HT-29 (cell line): ENCODE measurements around the gene RFX3. TPM values are rescaled to one million over a fixed set of nuclear protein-coding genes. Genes with fewer than 3 reads are reported as not detected.
A peak's percentile ranks its signal among the peaks of the same experiment; 100 is the strongest.

Source experiments
- DNase-seq: peaks from one replicate; pipeline ENCODE4 v3.0.0-alpha.2; 2015; ENCODE audit warnings: low spot score
- total RNA-seq: library from RNA; depleted of rRNA; stranded (reverse); fragments of >200 nt; shearing (Covaris generic); gene quantifications from 2 replicates; pipeline ENCODE4 v1.2.3, GENCODE V29; 2014

RFX3 gene
- total RNA-seq, 1 experiment from 2014 or later = 4.6 TPM

- no peak for DNase-seq
Measured at GRCh38 chr9:3285365-3286161, 240.2 kb downstream of the RFX3 start.

GRCh38 chr9:3282365-3282764 lies 243.4 kb downstream of the RFX3 start:
- DNase-seq = no peak

DNA sequence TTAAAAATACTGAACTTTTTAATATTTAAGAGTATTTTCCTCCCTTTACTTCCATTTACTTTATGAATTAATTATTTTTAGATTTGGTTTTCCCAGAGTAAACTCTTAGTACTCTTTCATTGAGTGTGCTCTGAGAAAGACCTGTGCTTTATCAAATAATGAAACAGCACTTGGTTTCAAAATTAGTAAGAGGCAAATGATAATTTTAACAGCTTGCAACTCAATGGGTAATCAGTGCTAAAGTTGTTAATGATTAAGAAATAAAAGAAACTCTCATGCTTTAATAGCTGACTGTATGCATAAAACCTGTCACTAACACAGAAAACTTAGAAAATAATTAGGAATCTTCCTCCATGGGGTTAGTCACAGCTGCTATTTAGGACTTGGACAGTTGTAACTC lies 244.4 kb downstream of the RFX3 start:
- DNase-seq = no peak

DNA sequence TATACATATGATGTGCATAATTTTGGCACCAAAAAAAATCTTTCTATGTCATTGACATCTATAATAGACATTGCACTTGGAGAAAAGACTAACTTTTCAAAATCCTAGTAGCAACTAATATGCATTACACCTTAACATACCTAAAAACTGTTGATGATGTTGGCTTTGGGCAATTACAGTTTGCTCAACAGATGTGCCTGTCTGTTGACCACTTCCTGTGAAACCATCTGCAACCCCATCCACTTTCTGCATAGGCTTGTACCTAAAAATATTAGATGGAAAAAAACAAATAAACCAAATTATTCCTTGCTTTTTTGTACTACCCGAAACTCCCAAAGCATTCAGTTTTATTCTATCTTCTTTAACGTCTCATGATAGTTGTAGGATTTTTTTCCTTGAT lies 248.6 kb downstream of the RFX3 start:
- no peak for DNase-seq

- DNase-seq = no peak
Measured at GRCh38 chr9:3271581-3271980, 254.2 kb downstream of the RFX3 start.

DNA sequence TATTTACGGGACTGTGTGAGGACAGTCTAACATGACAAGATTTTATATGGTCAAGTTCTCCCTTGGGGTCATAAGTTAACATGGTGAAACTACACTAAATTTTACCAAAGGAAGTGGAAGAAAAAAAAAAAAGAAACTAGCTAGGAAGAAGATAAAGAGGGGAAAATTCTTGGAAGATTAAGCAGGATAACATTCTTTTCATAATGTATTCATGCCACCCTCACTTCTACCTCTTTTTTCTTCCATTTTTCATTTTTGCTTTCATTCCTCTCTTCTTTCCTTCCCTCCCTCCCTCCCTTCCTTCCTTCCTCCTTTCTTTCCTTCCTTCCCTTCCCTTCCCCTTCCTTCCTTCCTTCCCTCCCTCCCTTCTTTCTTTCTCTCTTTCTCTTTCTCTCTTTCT lies 254.6 kb downstream of the RFX3 start:
- no peak for DNase-seq

DNA sequence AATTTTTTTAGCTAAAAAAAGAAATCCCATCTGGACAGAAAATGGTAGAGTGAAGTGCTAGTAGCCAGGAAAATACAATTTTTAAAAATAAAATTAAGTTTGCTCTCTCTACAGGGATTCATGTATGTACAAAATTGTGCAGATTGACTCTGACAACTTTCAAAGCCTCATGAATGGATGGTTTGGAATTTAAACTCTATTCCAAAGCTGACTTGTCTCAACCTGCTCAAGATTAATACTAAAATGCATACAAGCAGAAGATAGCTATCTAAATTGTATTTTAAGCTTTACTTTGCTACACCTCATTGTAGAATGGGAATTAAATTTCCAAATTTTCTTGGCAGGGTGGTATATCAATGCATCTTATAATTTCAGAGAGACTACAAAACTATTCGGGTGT lies 257.6 kb downstream of the RFX3 start:
- no peak for DNase-seq

- DNase-seq = no peak
Measured at GRCh38 chr9:3263698-3264097, 262.1 kb downstream of the RFX3 start.

- DNase-seq = no peak
Measured at GRCh38 chr9:3262826-3263529, 262.8 kb downstream of the RFX3 start.

GRCh38 chr9:3261484-3261883 lies 264.3 kb downstream of the RFX3 start:
- no peak for DNase-seq

DNA sequence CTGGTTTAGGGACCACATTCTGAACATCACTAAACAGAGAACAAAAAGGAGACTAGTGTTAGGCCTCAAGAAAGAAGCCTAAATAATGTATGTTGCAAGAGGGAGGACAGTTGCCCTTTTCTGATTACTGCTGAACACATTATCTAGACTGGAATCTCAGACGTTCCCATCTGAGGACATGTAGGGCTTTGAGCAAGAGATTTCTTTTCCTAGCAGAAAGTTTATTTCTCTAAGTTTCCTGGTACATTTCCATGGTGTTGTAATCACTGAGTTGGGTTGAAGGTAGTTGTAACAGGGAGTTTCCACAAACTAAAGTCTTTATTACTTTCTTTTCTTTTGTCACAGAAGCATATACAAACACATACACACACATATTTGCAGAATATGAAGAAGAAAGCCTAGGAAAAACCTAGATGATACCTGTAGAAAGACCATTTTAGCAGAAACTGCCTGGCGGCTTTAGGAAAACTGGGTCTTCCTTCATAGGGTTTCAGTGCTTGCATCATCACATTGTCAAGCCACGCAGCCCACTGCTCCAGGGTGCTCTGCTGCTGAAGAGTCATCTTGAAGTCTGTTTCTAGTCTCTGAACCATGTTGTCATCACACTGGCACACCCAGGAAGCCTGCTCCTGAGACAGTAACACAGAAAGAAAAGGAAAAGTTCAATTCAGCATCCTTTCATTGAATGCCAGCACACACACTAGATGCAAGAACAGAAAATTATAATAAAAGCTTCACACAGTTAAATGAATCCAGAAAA lies 269.1 kb downstream of the RFX3 start:
- DNase-seq = no peak

DNA sequence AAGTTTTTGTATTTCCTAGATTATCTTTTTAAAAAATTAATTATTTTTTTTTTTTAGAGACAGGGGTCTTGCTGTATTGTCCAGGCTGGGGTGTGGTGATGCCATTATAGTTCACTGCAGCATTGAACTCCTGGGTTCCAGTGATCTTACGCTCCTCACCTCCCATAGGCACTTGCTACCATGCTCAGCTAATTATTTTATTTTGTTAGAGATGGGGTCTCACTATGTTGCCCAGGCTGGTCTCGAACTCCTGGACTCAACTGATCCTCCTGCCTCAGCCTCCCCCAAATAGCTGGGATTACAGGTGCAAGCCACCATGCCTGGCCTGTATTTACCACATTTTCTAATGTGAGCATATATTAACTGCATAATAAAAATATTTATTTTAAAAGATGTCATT lies 274.5 kb downstream of the RFX3 start:
- no peak for DNase-seq

DNA sequence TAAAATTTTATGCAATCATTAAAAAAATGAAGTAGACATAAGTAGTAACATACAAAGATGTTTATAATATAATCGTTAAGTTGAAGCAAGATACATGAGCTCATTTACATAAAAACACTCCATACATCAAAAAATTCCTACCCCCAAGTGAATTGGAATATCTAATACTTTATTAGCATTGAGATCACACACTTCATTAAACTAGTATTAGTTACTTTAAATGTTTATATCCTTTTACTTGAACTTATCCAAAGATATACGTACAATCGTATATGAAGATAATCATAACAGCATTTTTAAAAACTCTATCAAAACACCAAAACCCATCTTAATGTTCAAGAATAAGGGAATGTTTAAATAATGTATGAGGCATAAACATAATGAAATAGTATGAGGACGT lies 275.1 kb downstream of the RFX3 start:
- no peak for DNase-seq

DNA sequence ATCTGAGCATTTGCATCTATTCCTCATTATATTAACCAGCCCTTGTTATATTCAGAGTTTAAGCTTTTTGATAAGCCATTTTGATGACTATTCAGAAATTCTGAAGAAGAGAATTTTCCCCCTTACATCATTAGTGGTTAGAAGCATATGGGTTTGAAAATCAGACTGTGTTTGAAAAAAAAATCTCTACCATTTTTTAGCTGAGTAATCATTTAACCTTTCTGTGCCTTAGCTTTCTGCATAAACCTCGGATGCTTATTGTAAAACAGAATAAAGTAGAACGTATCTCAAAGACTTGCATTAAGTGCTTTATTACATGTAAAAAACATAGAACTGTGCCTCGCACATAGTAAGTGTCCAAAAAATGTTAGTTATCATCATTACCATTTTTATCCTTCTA lies 278.6 kb downstream of the RFX3 start:
- no peak for DNase-seq

DNA sequence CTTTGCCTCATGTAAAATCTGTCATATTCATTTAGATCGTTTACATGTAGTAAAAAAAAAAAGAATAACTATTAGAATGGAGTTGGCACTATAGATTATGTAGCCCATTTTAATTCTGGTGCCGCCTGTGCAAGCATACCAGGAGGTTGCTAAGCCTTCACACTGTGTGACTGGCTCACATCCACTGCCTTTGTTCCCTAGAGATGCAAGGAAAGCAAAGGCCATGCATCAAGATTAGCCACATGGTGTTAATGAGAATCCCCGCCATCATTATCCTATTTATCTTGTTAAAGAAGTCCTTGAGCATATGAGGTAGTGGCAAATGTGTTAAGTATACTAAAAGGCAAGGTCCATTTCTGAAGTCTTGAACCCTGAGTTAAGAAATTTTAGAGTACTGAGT lies 279.6 kb downstream of the RFX3 start:
- no peak for DNase-seq

DNA sequence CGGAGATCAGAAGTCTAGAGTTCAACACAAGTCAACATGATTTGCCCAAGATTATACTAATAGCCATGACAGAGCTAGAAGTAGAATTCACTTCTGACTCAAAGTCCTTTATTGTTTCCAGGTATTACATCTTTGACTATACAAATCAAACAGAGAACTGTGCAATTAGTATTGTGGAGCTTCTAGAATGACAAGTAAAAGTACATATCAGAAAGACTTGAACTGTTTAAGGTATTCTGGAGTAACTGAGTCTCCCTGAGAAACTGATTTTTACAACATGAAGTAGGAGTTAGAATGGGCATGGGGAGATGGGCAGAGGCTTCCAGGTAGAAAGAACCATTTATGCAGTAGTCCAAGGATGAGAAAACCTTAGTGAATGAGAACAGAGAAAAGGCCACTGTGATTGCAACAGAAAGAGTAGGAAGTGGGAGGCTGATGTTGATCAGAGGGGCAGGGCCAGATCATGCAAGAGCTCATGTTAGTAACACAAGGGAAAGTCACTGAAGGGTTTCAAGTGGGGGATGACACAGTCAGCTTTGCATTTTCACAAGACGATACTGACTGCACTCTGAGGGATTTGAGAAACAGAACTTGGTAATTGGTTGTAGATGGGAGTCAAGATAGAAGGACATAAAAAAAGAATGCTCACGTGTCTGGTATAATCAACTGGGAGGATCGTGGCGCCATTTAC lies 280.7 kb downstream of the RFX3 start:
- no peak for DNase-seq

GRCh38 chr9:3243683-3244082 lies 282.1 kb downstream of the RFX3 start:
- no peak for DNase-seq

DNA sequence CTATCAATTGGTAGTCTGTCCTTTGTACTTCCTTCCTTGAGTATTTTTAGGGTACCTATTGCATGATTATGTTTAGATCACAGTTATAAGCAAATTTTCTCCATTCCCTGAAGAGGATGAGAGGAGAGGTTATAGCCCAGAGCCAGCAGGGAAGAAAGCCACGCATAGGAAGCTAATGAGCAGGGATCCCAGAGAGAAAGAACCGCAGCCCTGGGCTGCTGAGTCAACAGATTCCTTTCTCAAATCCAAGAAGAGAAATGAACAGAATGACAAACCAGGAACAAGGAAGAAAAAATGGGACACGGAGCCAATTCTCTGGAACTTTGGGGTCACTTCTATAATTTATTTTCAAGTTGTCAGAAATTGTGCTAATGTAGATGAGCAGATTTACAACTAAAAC lies 284.5 kb downstream of the RFX3 start:
- no peak for DNase-seq

GRCh38 chr9:3240656-3241268 lies 285.0 kb downstream of the RFX3 start:
- DNase-seq = peak; percentile 78

DNA sequence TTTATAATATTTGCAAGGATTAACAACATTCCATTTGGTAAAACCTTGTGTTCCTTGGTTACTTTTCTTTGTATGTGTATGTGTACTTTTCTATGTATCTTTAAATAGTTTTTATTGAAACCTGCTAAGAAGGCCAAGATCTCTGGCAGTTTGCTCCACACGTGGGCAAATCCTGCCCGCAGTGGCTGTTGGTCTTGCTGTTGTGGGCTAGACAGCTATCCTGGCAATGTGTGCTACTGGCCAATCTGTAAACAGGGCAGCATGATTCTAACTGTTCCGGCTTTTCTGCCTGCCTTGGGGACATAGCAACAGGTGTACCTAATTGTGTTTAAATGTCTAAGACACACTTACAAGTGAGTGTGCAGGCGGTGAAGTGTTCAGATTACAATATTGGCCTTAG lies 286.6 kb downstream of the RFX3 start:
- DNase-seq = no peak

DNA sequence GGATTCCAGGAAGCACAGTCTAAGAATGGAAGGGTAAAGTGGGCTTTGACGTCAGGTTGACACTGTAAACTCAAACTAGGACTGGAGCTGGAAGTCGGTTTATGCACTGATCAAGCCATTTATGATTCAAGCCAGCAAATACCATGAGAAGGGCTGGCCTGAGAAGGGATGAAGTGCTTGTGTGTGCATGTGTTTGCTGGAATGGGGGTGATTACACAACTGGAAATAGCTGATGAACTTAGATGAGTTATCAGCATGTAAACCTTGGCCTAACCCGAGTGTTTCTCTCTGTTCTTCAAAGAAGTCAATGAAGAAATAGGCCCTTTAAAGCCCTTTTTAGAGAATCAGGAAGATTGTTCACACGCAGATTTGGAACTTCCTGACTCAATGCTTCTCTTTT lies 287.6 kb downstream of the RFX3 start:
- DNase-seq = no peak

DNA sequence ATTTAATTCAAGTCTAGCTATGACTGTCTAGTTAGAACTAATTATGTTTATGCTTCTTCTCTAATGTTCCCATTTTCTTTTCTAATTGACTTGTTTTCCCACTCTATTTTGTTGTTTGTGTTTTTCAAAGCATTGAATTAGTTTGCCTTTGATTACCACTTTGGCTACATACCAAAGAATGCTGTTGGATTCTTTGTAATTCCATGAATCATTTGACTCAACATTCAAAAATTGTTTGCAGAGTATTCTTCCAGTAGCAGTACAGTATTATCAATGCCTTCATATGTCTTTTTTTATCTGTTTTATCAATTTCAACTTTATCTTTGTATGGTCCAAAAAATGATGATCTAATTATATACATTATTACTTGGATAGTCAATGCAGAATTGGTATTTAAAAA lies 288.7 kb downstream of the RFX3 start:
- DNase-seq = no peak
